Lower lobe of right lung (tissue), 2 donors: Measurements from ENCODE around the gene TBC1D20. TPM values are rescaled to one million over a fixed set of nuclear protein-coding genes. Genes with fewer than 3 reads are reported as not detected.

Source experiments
- ATAC-seq, 2 donors: fragments of 200-7000 bp; cut with Tn5 transposase; one replicate each; pipeline ENCODE4 v1.9.1; 2020 to 2022; ENCODE audit warnings: mild to moderate bottlenecking in 2 of 2, moderate library complexity in 2 of 2
- DNase-seq: peaks from one replicate; pipeline ENCODE4 v3.0.0-alpha.2; 2020
- H3K27ac ChIP-seq: fragments of 200-600 bp; one replicate; pipeline ENCODE4 v1.8.0; 2022
- H3K27me3 ChIP-seq: fragments of 200-600 bp; one replicate; pipeline ENCODE4 v1.8.0; 2022; ENCODE audit warnings: low read depth
- H3K36me3 ChIP-seq: fragments of 200-600 bp; one replicate; pipeline ENCODE4 v1.8.0; 2022; ENCODE audit warnings: mild to moderate bottlenecking
- H3K4me1 ChIP-seq: fragments of 200-600 bp; one replicate; pipeline ENCODE4 v1.8.0; 2022
- H3K4me3 ChIP-seq: fragments of 200-600 bp; one replicate; pipeline ENCODE4 v1.8.0; 2022; ENCODE audit warnings: mild to moderate bottlenecking
- H3K9me3 ChIP-seq: fragments of 200-600 bp; one replicate; pipeline ENCODE4 v1.8.0; 2022
- CTCF ChIP-seq: fragments of 200-600 bp; IDR thresholded peaks from one replicate; pipeline ENCODE4 v1.8.0; 2022; ENCODE audit warnings: antibody characterized with exemption, mild to moderate bottlenecking
- intact Hi-C: fragments of 100-400 bp; cut with DNase I; formaldehyde crosslinking; loops from one replicate; pipeline ENCODE4 v1.11.0; 2022
- total RNA-seq: library from RNA; stranded (reverse); fragmentation: NEBNext Ultra II Directional; extraction: Animal tissue kit (Norgen Biotek cat#: 25700); gene quantifications from one replicate; pipeline ENCODE4 v1.2.1, GENCODE V29; 2021
- donor health status: DM: no; HTN: yes; CAD: no; lungs with severe emphysema.

The TBC1D20 gene
- total RNA-seq, 1 donor from 2014 or later: 40.3 TPM

GRCh38 chr20:407133-407952, 55.0 kb downstream of the TBC1D20 start:
- Histone ChIP-seq H3K36me3 (peaks cover 17% of the 10 kb centered on the region), H3K4me1 (peaks cover 25% of the 10 kb centered on the region), H3K27ac (peak overlapping the region; percentile 90), H3K9me3 (no peaks in the 10 kb centered on the region), H3K27me3 (no peaks in the 10 kb centered on the region), H3K4me3 (peak overlapping the region; percentile 93)
- intact Hi-C loops: loop anchor here (10.0 kb wide), 1 partner anchor 53 kb away; no protein-coding TSS in a partner anchor
- DNase-seq (peak; percentile 86), ATAC-seq (peak; percentile 75 to 80)
- peak; percentile 4 for TF ChIP-seq CTCF

- H3K4me3 ChIP-seq: no peak overlapping the region
- no peaks in the 10 kb centered on the region for H3K9me3 ChIP-seq
- DNase-seq: no peak
- ATAC-seq: no peak
- TF ChIP-seq CTCF: no peak
- no peak overlapping the region for H3K27ac ChIP-seq
- peaks cover 25% of the 10 kb centered on the region for H3K4me1 ChIP-seq
- intact Hi-C loops: loop anchor here (10.0 kb wide), 1 partner anchor 52 kb away; no protein-coding TSS in a partner anchor
- peaks cover 14% of the 10 kb centered on the region for H3K36me3 ChIP-seq
- no peaks in the 10 kb centered on the region for H3K27me3 ChIP-seq
Measured at GRCh38 chr20:406200-407132, 55.9 kb downstream of the TBC1D20 start.

GRCh38 chr20:404088-404487, 58.2 kb downstream of the TBC1D20 start:
- no peak for TF ChIP-seq CTCF
- intact Hi-C loops: loop anchor here (10.0 kb wide), 1 partner anchor 49 kb away; no protein-coding TSS in a partner anchor
- Histone ChIP-seq H3K27me3 (no peaks in the 10 kb centered on the region), H3K36me3 (no peaks in the 10 kb centered on the region), H3K27ac (no peak overlapping the region), H3K4me3 (no peak overlapping the region), H3K4me1 (peaks cover 12% of the 10 kb centered on the region), H3K9me3 (no peaks in the 10 kb centered on the region)
- no peak for ATAC-seq
- no peak for DNase-seq

- ATAC-seq (no peak), DNase-seq (no peak)
- TF ChIP-seq CTCF: no peak
- no peak overlapping the region for H3K4me3 ChIP-seq
- no peaks in the 10 kb centered on the region for H3K9me3 ChIP-seq
- H3K27ac ChIP-seq: no peak overlapping the region
- H3K36me3 ChIP-seq: no peaks in the 10 kb centered on the region
- peaks cover 8% of the 10 kb centered on the region for H3K4me1 ChIP-seq
- intact Hi-C loops: loop anchor here (10.0 kb wide), 1 partner anchor 49 kb away; no protein-coding TSS in a partner anchor
- no peaks in the 10 kb centered on the region for H3K27me3 ChIP-seq
Measured at GRCh38 chr20:403582-403957, 58.8 kb downstream of the TBC1D20 start.

GRCh38 chr20:402898-403581, 59.3 kb downstream of the TBC1D20 start:
- no peak overlapping the region for H3K27ac ChIP-seq
- H3K4me1 ChIP-seq: peaks cover 8% of the 10 kb centered on the region
- ATAC-seq (no peak), DNase-seq (no peak)
- no peaks in the 10 kb centered on the region for H3K9me3 ChIP-seq
- H3K27me3 ChIP-seq: no peaks in the 10 kb centered on the region
- TF ChIP-seq CTCF: no peak
- H3K4me3 ChIP-seq: no peak overlapping the region
- intact Hi-C loops: loop anchor here (10.0 kb wide), 1 partner anchor 48 kb away; no protein-coding TSS in a partner anchor
- peaks cover 3% of the 10 kb centered on the region for H3K36me3 ChIP-seq
